ENCODE measurements around the gene PERP. TPM values are rescaled to one million over a fixed set of nuclear protein-coding genes. Genes with fewer than 3 reads are reported as not detected.

The PERP gene
- total RNA-seq, 1 experiment from 2014 or later = 85.9 TPM

GRCh38 chr6:138101946-138102731 lies 5.1 kb downstream of the PERP start:
- no peak overlapping the region for H3K9ac ChIP-seq (ENCODE audit: low read length)
- H3K79me2 ChIP-seq (ENCODE audit: insufficient read depth, low read length) = peaks cover 85% of the 10 kb centered on the region
- no peaks in the 10 kb centered on the region for H3K9me2 ChIP-seq (ENCODE audit: insufficient read depth)
- intact Hi-C loops (cut with micrococcal nuclease) = no loop called here
- H3K4me3 ChIP-seq (replicated peaks in 1 of 2; ENCODE audit: low read depth in 1 of 2, low read length in 2 of 2) = no peak overlapping the region
- H3K4me1 ChIP-seq (ENCODE audit: control insufficient read depth in 1 of 2, insufficient read depth in 2 of 2, low read length in 2 of 2) = peaks cover 4 to 15% of the 10 kb centered on the region in 2 experiments; a peak in 3 of 4 replicates
- ChIA-PET CTCF (no interaction called here), POLR2A (no interaction called here), RAD21 (ENCODE audit: low non-redundant PET in 1 of 2, low total read pairs in 2 of 2, uncharacterized antibody in 2 of 2, unreplicated experiment in 2 of 2) (no interaction called here)
- no peak overlapping the region for H2AFZ ChIP-seq (ENCODE audit: low read depth, low read length, poor library complexity, severe bottlenecking)
- no peak for DNase-seq (ENCODE audit: low read depth, low spot score)
- H4K20me1 ChIP-seq (ENCODE audit: insufficient read depth) = no peaks in the 10 kb centered on the region
- ATAC-seq = no peak
- H3K27ac ChIP-seq (ENCODE audit: low read depth, low read length) = no peak overlapping the region
- no peak for TF ChIP-seq TCF7L2 (IDR thresholded peaks at IDR 0.05; ENCODE audit: borderline replicate concordance, extremely low read depth, insufficient read depth, insufficient read length)
- no peak for TF ChIP-seq POLR2A (IDR thresholded peaks at IDR 0.05; ENCODE audit: borderline replicate concordance, extremely low read depth, insufficient read depth, insufficient read length)
- TF ChIP-seq POLR2AphosphoS5 (IDR thresholded peaks at IDR 0.05; ENCODE audit: low read depth, low read length) = no peak
- TF ChIP-seq CBX3 (IDR thresholded peaks at IDR 0.05; ENCODE audit: low read depth) = no peak
- TF ChIP-seq ATF3 (IDR thresholded peaks at IDR 0.05) = no peak
- TF ChIP-seq ZNF274 (IDR thresholded peaks at IDR 0.05; ENCODE audit: low read depth, low read length) = no peak
- TF ChIP-seq SIN3A (IDR thresholded peaks at IDR 0.05; ENCODE audit: low read depth) = no peak
- no peak for TF ChIP-seq EZH2phosphoT487 (IDR thresholded peaks at IDR 0.05; ENCODE audit: borderline replicate concordance)
- no TSS peak for BruUV-seq (replicated peaks)
- H3K4me2 ChIP-seq (ENCODE audit: low read length) = no peak overlapping the region
- peaks cover 0 to 3% of the 10 kb centered on the region in 2 experiments; a peak in 1 of 4 replicates for H3K36me3 ChIP-seq (ENCODE audit: control insufficient read depth in 1 of 2, insufficient read depth in 2 of 2, low read length in 2 of 2)
- no peaks in the 10 kb centered on the region for H3K9me3 ChIP-seq (ENCODE audit: control insufficient read depth in 1 of 2, insufficient read depth in 1 of 2, low read depth in 1 of 2, low read length in 2 of 2)
- H3K27me3 ChIP-seq (ENCODE audit: insufficient read depth, low read length) = no peaks in the 10 kb centered on the region

GRCh38 chr6:138099832-138100231 lies 7.4 kb downstream of the PERP start:
- CTCF ChIA-PET = no interaction called here
- intact Hi-C loops (cut with micrococcal nuclease) = no loop called here
- no peak for ATAC-seq
- H3K9me2 ChIP-seq (ENCODE audit: insufficient read depth) = no peaks in the 10 kb centered on the region
- peaks cover 72% of the 10 kb centered on the region for H3K79me2 ChIP-seq (ENCODE audit: insufficient read depth, low read length)
- RAD21 ChIA-PET (ENCODE audit: low non-redundant PET in 1 of 2, low total read pairs in 2 of 2, uncharacterized antibody in 2 of 2, unreplicated experiment in 2 of 2) = no interaction called here
- H3K27me3 ChIP-seq (ENCODE audit: insufficient read depth, low read length) = no peaks in the 10 kb centered on the region
- no peak overlapping the region for H3K4me3 ChIP-seq (replicated peaks in 1 of 2; ENCODE audit: low read depth in 1 of 2, low read length in 2 of 2)
- BruUV-seq (replicated peaks) = no TSS peak
- no peak for DNase-seq (ENCODE audit: low read depth, low spot score)
- no peak overlapping the region for H3K4me2 ChIP-seq (ENCODE audit: low read length)
- no peak overlapping the region for H3K27ac ChIP-seq (ENCODE audit: low read depth, low read length)
- H2AFZ ChIP-seq (ENCODE audit: low read depth, low read length, poor library complexity, severe bottlenecking) = no peak overlapping the region
- H3K9ac ChIP-seq (ENCODE audit: low read length) = no peak overlapping the region
- H3K4me1 ChIP-seq (ENCODE audit: control insufficient read depth in 1 of 2, insufficient read depth in 2 of 2, low read length in 2 of 2) = peaks cover 0 to 1% of the 10 kb centered on the region in 2 experiments; a peak in 1 of 4 replicates
- POLR2A ChIA-PET = no interaction called here
- H3K9me3 ChIP-seq (ENCODE audit: control insufficient read depth in 1 of 2, insufficient read depth in 1 of 2, low read depth in 1 of 2, low read length in 2 of 2) = no peaks in the 10 kb centered on the region
- no peaks in the 10 kb centered on the region for H4K20me1 ChIP-seq (ENCODE audit: insufficient read depth)
- peaks cover 3 to 11% of the 10 kb centered on the region in 2 experiments for H3K36me3 ChIP-seq (ENCODE audit: control insufficient read depth in 1 of 2, insufficient read depth in 2 of 2, low read length in 2 of 2)
- TF ChIP-seq ZBTB33 (IDR thresholded peaks at IDR 0.05; ENCODE audit: extremely low read depth, insufficient replicate concordance, low read length) (no peak), MAX (IDR thresholded peaks at IDR 0.05) (no peak), EZH2 (IDR thresholded peaks at IDR 0.05) (no peak), EZH2phosphoT487 (IDR thresholded peaks at IDR 0.05; ENCODE audit: borderline replicate concordance) (no peak), SIN3A (IDR thresholded peaks at IDR 0.05; ENCODE audit: low read depth) (no peak), ATF3 (IDR thresholded peaks at IDR 0.05) (no peak), ZFX (IDR thresholded peaks at IDR 0.05) (no peak), TCF7L2 (IDR thresholded peaks at IDR 0.05; ENCODE audit: borderline replicate concordance, extremely low read depth, insufficient read depth, insufficient read length) (no peak), SP1 (IDR thresholded peaks at IDR 0.05; ENCODE audit: low read depth) (no peak), FOSL1 (IDR thresholded peaks at IDR 0.05; ENCODE audit: low read depth) (no peak), ZNF274 (IDR thresholded peaks at IDR 0.05; ENCODE audit: low read depth, low read length) (no peak)

Data from HCT116 (cell line).